AG09309 (cell line): ENCODE measurements around the gene NAPSA.
"Not testable (repeated sequence)": the region's sequence is repeated elsewhere in the genome, so short reads cannot be mapped to it uniquely, and the experiment has no call there.

Experiments
- DNase-seq: peaks from one replicate; pipeline ENCODE4 v3.0.0-alpha.2; 2010; ENCODE audit warnings: low read depth
- H3K4me3 ChIP-seq: 2 replicates; pipeline ENCODE4 v1.5.1; 2011; ENCODE audit warnings: mild to moderate bottlenecking, low read depth, low read length, moderate library complexity; ENCODE audit not compliant: control insufficient read depth
- TF ChIP-seq, protein P1 (sequence below): IDR thresholded peaks from 2 replicates; pipeline ENCODE4 v1.5.1; 2011; ENCODE audit warnings: mild to moderate bottlenecking, low read depth, low read length, inconsistent platforms; ENCODE audit not compliant: insufficient read depth, control insufficient read depth; ENCODE audit errors: missing control alignments

The NAPSA gene

DNA sequence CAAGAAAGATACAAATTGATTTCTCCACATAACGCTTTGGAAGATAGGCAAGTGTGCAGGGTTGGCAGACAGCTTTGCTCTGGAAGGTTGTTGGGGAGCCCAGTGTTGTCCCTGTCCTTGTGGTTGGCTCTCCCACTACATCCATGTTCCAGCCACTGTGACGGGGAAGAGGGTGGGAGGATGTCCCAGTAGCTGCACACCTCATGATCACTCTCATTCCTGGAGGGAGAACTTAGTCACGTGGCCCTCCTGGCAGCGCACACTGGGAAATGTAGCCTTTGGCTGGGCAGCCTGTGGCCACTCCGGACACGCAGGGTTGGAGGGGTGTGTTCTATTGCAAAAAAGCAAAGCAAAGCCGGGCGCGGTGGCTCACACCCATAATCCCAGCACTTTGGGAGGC lies 28.6 kb upstream of the NAPSA start:
- no peak for DNase-seq
- TF ChIP-seq, protein P1, sequence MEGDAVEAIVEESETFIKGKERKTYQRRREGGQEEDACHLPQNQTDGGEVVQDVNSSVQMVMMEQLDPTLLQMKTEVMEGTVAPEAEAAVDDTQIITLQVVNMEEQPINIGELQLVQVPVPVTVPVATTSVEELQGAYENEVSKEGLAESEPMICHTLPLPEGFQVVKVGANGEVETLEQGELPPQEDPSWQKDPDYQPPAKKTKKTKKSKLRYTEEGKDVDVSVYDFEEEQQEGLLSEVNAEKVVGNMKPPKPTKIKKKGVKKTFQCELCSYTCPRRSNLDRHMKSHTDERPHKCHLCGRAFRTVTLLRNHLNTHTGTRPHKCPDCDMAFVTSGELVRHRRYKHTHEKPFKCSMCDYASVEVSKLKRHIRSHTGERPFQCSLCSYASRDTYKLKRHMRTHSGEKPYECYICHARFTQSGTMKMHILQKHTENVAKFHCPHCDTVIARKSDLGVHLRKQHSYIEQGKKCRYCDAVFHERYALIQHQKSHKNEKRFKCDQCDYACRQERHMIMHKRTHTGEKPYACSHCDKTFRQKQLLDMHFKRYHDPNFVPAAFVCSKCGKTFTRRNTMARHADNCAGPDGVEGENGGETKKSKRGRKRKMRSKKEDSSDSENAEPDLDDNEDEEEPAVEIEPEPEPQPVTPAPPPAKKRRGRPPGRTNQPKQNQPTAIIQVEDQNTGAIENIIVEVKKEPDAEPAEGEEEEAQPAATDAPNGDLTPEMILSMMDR: no peak
- no peak overlapping the region for H3K4me3 ChIP-seq

DNA sequence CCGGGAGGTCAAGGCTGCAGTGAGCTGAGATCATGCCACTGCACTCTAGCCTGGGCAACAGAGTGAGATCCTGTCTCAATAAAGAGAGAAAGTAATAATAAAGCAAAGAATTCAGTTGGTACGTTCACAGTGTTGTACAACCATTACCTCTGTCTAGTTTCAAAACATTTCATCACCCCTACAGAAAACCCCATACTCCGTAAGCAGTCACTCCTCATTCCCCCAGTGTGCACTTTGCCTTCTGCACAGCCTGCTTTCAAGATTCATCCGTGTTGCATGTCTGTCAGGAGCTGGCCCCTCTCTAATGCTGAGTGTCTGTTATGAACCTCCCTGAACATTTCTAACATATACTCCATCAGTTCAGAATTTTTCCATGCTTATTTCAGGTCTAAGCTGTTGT lies 28.1 kb upstream of the NAPSA start:
- DNase-seq: no peak
- TF ChIP-seq, protein P1: no peak
- no peak overlapping the region for H3K4me3 ChIP-seq

DNA sequence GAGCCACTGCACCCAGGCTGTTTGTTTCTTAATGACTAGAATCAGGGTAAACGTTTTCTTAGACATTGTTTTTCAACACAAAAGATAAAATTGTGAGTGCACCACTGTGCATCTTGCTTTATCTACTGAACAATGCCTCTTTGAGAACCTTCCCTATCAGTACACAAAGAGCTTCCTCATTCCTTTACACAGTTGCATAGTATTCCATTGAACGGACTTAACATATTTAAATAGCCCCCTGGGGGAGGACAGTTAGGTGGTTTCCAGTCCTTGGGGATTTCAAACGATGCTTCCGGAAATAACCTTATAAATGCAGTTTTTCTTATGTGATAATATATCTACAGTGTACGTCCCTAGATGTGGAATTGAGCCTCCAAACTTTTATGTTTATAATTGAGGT lies 27.3 kb upstream of the NAPSA start:
- H3K4me3 ChIP-seq: no peak overlapping the region
- no peak for DNase-seq
- TF ChIP-seq, protein P1: no peak

DNA sequence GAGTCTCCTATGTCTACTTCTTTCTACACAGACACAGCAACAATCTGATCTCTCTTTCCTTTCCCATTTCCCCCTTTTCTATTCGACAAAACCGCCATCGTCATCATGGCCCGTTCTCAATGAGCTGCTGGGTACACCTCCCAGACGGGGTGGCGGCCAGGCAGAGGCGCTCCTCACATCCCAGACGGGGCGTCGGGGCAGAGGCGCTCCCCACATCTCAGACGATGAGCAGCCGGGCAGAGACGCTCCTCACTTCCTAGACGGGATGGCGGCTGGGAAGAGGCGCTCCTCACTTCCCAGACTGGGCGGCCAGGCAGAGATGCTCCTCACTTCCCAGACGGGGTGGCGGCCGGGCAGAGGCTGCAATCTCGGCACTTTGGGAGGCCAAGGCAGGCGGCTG lies 25.5 kb upstream of the NAPSA start:
- not testable (repeated sequence) for DNase-seq, H3K4me3 ChIP-seq

DNA sequence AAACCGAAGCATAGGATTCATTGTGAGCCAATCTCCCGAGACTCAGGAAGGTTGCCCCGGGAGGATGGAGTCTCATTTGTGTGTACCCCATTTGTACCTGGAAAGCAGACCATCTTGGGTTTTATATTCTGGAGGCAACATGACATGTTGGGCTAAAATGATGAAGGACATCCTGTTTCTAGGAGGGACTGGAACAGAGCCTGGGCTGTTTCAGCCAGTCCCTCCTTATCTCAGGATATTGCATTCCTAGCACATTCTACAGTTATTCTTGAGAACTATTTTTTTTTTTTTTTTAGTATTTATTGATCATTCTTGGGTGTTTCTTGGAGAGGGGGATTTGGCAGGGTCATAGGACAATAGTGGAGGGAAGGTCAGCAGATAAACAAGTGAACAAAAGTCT lies 24.9 kb upstream of the NAPSA start:
- DNase-seq, H3K4me3 ChIP-seq: not testable (repeated sequence)

DNA sequence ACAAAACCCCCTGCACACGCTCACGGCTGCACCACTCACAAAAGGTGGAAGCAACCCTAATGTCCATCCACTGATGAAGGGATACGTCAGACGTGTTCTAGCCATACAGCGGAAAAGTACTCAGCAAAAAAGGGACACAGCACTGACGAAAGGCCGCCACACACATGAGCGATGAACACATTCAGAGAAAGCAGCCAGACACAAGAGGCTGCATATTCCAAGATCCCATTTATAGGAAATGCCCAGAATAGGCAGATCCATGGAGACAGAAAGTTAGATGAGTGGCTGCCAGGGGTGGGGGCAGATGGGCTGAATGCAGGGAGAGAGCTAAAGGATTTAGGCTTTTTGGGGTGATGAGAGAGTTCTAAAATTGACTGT lies 22.4 kb upstream of the NAPSA start:
- TF ChIP-seq, protein P1: no peak
- DNase-seq: no peak
- H3K4me3 ChIP-seq: no peak overlapping the region

DNA sequence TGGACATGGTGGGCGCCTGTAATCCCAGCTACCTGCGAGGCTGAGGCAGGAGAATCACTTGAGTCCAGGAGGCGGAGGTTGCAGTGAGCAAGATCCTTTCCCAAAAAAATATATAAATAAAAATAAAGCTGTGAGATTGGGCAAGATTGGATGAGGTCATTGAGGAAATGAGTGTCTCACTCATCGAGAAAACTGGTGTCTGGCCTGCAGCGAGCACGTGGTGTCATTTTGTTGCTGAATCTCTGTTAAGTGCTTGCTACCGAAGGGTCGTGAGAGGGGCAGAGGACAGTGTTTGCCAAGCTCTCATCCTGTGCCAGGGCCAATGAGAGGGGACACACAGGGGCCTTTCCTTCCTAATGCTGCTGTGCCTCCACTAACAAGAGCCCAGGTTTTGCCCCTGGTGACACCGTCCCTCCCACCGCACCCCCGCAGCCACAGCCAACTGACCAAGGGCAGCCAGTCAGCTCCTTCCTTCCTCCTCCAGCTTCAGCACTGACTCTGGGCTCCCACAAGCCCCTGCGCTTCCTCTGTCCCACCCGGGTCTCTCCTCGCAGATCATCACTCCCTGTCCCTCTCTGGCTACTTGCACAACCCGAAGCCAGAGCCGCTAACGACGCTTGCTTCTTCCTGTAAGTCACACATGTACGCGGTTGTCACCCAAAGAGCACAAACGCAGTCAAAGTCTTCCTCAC lies 21.9 kb upstream of the NAPSA start:
- H3K4me3 ChIP-seq: no peak overlapping the region
- TF ChIP-seq, protein P1: no peak
- no peak for DNase-seq
